LNCaP clone FGC (cell line): Measurements from ENCODE around the gene PRLH.

Source experiments
- DNase-seq: peaks from one replicate; pipeline ENCODE4 v3.0.0-alpha.2; 2011; ENCODE audit warnings: low read depth
- H3K4me3 ChIP-seq: 2 replicates; pipeline ENCODE4 v1.5.1; 2011; ENCODE audit warnings: mild to moderate bottlenecking, low read depth, low read length, control low read depth
- CTCF ChIP-seq: IDR thresholded peaks from 2 replicates; pipeline ENCODE4 v1.5.1; 2012; ENCODE audit warnings: mild to moderate bottlenecking; ENCODE audit not compliant: control insufficient read depth, insufficient read depth; ENCODE audit errors: extremely low read depth

PRLH gene

DNA sequence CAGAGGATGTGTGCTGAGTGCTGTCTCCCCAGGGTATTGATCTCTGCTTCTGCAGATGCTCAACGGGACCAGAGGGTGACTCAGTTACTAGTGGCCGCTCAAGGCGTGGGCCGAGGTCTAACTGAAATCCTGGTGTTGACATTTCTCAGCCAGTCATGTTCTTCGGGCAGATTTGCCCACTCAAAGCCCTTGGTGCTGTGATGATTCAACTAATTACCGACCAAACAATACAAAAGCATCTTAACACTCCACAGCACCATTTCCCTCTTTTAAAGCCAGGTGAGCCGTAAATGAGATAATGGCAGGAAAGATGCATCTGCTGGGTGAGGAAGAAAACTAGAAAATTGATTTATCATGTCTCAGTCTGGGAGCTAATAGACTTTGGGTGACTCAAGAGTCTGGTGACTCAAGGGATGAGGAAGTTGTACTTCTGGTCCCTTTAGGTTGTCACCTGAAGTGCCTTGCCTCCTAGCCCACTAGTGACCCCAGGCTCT is 32.7 kb upstream of the PRLH start:
- no peak overlapping the region for H3K4me3 ChIP-seq
- no peak for DNase-seq
- no peak for TF ChIP-seq CTCF

DNA sequence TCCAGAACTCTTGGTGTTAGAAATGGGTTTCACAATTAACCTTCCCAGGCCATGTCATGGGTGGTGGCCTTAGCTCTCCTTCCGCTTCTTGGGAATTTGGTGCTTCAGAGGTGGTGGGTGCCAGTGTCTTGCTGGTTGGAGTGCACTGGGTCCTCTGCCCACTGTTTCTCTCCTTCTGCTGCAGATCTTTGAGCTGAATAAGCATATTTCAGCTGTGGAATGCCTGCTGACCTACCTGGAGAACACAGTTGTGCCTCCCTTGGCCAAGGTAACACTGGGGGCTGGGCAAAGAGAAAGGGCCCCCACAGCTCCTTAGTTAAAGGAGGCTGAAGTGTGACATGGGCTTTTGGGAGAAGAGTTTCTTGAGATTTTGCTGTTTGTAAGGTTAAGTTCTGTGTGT is 32.0 kb upstream of the PRLH start:
- H3K4me3 ChIP-seq, result no peak overlapping the region
- no peak for DNase-seq
- no peak for TF ChIP-seq CTCF

DNA sequence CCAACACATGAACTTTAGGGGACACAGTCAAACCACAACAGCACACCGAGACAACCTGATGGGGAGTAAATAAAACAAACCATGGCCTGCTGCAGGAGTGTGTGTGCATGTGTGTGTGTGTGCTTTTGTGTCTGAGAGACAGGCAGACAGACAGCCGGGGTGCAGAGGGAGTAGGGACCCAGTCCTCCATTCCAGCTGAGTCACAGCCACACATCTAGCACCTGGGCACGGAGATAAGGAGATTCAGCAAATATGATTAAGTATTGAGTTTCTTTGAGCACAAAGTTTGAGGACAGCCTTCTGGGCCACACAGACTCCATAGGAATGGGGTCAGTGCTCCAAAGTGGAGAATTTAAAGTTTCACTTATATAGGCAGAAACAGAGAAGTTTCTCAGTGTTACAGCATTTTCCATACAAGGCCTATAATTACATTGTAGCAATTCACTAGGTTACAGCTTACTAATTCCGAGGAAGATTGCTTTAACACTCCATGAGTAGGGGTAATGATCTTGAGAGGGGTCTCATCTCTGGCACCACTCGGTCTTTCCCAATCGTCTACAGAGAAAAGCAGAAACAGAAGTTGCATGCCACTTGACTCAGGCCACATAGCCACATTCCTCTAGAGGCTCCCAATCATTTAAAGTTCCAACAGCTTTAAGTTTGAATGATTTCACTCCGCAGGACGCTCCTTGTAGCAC is 30.8 kb upstream of the PRLH start:
- DNase-seq, result no peak
- no peak for TF ChIP-seq CTCF
- H3K4me3 ChIP-seq, result no peak overlapping the region

GRCh38 chr2:237536083-237536415 is 30.3 kb upstream of the PRLH start:
- TF ChIP-seq CTCF, result no peak
- no peak overlapping the region for H3K4me3 ChIP-seq
- DNase-seq, result no peak

- DNase-seq, result no peak
- H3K4me3 ChIP-seq, result no peak overlapping the region
- no peak for TF ChIP-seq CTCF
Measured at GRCh38 chr2:237536617-237537016, 29.8 kb upstream of the PRLH start.

DNA sequence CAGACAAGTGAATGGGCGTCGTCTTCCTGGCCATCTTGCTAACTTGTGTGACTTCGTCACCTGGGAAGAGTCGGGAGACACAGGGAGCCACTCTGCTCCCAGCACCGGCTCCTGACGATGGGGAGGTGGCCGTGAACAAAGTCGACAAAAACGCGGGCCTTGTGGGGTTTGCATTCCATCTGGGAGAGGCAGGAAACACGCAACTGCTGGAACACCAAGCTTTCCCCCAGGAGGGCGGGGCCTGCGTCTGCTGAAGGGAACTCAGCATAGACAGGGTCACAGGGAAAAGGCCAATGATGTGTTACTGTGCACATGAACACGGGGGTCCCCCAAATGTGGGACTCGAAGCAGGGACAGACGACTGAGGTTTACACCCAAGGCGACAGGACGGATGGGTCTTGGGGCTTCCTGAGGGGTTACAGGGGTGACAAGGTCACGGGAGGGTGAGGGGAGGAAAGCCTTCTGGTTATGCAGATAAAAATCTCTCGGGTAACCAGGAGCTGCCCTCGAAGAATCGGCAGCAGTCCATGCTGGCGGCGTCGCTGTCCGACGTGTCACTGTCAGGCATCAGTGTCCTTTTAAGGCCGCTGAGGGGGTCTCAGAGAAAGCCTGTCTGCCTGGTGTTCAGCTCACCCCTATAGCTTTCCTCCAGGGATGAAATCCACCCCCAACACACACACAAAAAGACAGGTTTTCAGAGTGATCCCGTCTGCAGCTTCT is 28.2 kb upstream of the PRLH start:
- TF ChIP-seq CTCF, result no peak
- DNase-seq, result no peak
- no peak overlapping the region for H3K4me3 ChIP-seq
